Glutamatergic neuron (in vitro differentiated cells): ENCODE results near the gene GRAMD1A. TPM values are rescaled to one million over a fixed set of nuclear protein-coding genes. Genes with fewer than 3 reads are reported as not detected.
"Not testable (repeated sequence)": the region's sequence is repeated elsewhere in the genome, so short reads cannot be mapped to it uniquely, and the experiment has no call there.

Experiments
- DNase-seq: peaks from one replicate; pipeline ENCODE4 v3.0.0; 2022
- H3K27ac Mint-ChIP-seq: one replicate; pipeline ENCODE4 v1.8.0; 2020; ENCODE audit warnings: mild to moderate bottlenecking, mixed read lengths, inconsistent platforms; ENCODE audit not compliant: unreplicated experiment
- H3K27me3 Mint-ChIP-seq: one replicate; pipeline ENCODE4 v1.8.0; 2020; ENCODE audit warnings: mild to moderate bottlenecking, moderate library complexity, mixed read lengths, inconsistent platforms; ENCODE audit not compliant: unreplicated experiment
- H3K36me3 Mint-ChIP-seq: one replicate; pipeline ENCODE4 v1.8.0; 2020; ENCODE audit warnings: mild to moderate bottlenecking, mixed read lengths, inconsistent platforms; ENCODE audit not compliant: unreplicated experiment
- H3K4me1 Mint-ChIP-seq: one replicate; pipeline ENCODE4 v1.8.0; 2020; ENCODE audit warnings: mild to moderate bottlenecking, low read depth, mixed read lengths, inconsistent platforms; ENCODE audit not compliant: unreplicated experiment
- H3K4me3 Mint-ChIP-seq: one replicate; pipeline ENCODE4 v1.8.0; 2020; ENCODE audit warnings: mild to moderate bottlenecking, mixed read lengths, inconsistent platforms; ENCODE audit not compliant: unreplicated experiment
- H3K9me3 Mint-ChIP-seq: one replicate; pipeline ENCODE4 v1.8.0; 2020; ENCODE audit warnings: mild to moderate bottlenecking, moderate library complexity, mixed read lengths, inconsistent platforms; ENCODE audit not compliant: unreplicated experiment
- total RNA-seq: library from RNA; stranded (reverse); fragmentation: NEBNext Ultra II Directional; extraction: Animal tissue kit (Norgen Biotek cat#: 25700); gene quantifications from one replicate; pipeline ENCODE4 v1.2.1, GENCODE V29; 2021; ENCODE audit not compliant: unreplicated experiment
- TF ChIP-seq, protein P1 (sequence below): fragments of 200-600 bp; sonication (generic); IDR thresholded peaks from one replicate; pipeline ENCODE4 v1.5.0; 2021; ENCODE audit not compliant: partially characterized antibody, unreplicated experiment

The GRAMD1A gene
- total RNA-seq, 1 donor from 2014 or later = 220 TPM

DNA sequence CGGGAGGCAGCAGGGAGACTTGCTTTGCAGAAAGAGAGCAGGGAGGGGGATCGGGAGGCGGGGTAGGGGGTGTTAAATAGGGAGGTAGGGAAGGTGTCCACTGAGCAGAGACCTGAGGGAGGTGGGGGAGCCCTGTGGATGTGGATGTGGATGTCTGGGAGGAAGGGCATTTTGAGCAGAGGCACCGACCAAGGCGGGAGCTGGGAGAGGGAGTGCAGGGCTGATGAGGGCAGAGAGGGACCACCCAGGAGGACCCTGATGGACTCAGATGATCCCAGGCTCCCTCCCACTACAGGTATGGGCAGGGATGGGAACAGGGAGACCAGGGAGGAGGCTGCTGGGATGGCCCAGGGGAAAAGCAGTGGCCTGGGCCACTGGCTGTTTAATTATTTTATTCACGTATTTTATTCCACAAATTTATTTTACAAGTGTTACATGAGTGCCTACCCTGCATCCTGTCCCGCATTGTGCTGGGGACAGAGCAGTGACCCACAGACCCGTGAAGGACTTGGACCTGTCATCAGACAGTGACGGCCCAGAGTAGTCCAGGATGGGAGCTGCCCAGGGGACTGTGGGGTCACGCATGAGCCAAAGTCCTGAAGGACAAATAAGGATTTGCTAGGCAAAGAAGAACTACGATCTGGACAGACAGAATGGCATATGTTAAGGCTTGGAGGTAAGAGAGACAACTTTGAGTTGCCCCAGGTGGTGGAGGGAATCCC, 5.3 kb downstream of the GRAMD1A start:
- TF ChIP-seq, protein P1, sequence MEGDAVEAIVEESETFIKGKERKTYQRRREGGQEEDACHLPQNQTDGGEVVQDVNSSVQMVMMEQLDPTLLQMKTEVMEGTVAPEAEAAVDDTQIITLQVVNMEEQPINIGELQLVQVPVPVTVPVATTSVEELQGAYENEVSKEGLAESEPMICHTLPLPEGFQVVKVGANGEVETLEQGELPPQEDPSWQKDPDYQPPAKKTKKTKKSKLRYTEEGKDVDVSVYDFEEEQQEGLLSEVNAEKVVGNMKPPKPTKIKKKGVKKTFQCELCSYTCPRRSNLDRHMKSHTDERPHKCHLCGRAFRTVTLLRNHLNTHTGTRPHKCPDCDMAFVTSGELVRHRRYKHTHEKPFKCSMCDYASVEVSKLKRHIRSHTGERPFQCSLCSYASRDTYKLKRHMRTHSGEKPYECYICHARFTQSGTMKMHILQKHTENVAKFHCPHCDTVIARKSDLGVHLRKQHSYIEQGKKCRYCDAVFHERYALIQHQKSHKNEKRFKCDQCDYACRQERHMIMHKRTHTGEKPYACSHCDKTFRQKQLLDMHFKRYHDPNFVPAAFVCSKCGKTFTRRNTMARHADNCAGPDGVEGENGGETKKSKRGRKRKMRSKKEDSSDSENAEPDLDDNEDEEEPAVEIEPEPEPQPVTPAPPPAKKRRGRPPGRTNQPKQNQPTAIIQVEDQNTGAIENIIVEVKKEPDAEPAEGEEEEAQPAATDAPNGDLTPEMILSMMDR = no peak
- Mint-ChIP-seq H3K27me3 (peaks cover 16% of the 10 kb centered on the region), H3K27ac (peak overlapping the region; percentile 17), H3K4me1 (peaks cover 21% of the 10 kb centered on the region), H3K4me3 (peak overlapping the region; percentile 30), H3K36me3 (peaks cover 5% of the 10 kb centered on the region), H3K9me3 (peaks cover 18% of the 10 kb centered on the region)
- DNase-seq = no peak

DNA sequence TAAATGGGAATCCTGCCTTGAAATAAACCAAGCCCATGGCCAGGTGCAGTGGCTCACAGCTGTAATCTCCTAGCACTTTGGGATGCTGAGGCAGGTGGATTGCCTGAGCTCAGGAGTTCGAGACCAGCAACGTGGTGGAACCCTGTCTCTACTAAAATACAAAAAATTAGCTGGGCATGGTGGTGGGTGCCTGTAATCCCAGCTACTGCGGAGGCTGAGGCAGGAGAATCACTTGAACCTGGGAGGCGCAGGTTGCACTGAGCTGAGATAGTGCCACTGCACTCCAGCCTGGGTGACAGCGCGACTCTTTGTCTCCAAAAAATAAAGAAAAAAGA, 5.9 kb downstream of the GRAMD1A start:
- Mint-ChIP-seq H3K9me3 (peaks cover 16% of the 10 kb centered on the region), H3K27me3 (peaks cover 15% of the 10 kb centered on the region), H3K27ac (peak overlapping the region; percentile 17), H3K4me1 (peaks cover 20% of the 10 kb centered on the region)
- not testable (repeated sequence) for DNase-seq, H3K4me3 Mint-ChIP-seq, H3K36me3 Mint-ChIP-seq

DNA sequence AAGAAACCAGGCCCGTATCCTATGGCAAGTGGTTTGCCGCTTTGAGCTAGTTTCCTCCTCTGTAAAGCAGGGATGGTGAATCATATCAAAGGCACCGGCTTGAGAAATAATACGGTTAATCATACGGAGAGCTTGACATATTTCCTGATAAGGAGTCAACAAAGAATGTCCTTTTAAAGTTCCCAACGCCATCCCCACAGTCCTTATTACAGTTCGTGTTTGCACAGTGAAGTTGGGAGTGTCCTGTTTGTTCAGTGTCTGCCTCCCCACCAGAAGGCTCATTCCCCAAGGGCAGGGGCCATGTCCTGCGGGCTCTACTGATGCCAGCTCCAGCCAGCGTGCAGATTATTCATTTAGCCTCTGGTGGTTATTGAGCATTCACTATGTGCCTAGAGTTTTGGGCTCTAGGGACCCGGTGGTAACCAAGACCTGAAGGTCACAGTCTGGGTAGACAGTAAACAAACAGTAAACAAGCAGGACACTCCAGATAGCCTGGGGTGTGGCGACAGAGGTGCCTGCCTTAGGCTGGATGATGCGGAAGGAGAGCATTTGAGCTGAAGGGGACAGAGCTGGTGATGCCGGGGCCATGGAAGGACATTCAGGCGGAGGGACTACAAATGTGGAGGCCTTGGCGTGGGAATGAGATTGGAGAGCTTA, 6.3 kb downstream of the GRAMD1A start:
- Mint-ChIP-seq H3K36me3 (no peaks in the 10 kb centered on the region), H3K27ac (peak overlapping the region; percentile 39), H3K27me3 (peaks cover 10% of the 10 kb centered on the region), H3K4me1 (peaks cover 17% of the 10 kb centered on the region), H3K4me3 (peak overlapping the region; percentile 9), H3K9me3 (peaks cover 11% of the 10 kb centered on the region)
- no peak for DNase-seq
- TF ChIP-seq, protein P1 = no peak

DNA sequence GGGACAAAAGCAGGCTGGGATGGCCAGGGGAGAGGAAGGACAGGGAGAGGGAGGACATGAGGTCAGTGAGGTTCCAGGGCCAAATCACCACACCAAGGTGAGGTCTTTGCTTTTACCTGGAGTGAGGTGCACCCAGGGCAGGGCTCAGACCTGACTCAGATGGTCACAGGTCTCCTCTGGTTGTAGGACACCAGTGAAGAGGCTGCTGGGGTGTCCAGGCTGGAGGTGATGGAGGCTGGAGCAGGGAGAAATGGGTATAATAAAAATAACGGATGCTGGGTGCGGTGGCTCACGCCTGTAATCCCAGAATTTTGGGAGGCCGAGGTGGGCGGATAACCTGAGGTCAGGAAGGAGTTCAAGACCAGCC, 6.9 kb downstream of the GRAMD1A start:
- H3K9me3 Mint-ChIP-seq = peaks cover 7% of the 10 kb centered on the region
- no peaks in the 10 kb centered on the region for H3K36me3 Mint-ChIP-seq
- peaks cover 14% of the 10 kb centered on the region for H3K4me1 Mint-ChIP-seq
- H3K27ac Mint-ChIP-seq = peak overlapping the region; percentile 39
- peak overlapping the region; percentile 9 for H3K4me3 Mint-ChIP-seq
- DNase-seq = no peak
- peaks cover 5% of the 10 kb centered on the region for H3K27me3 Mint-ChIP-seq
- TF ChIP-seq, protein P1 = no peak

DNA sequence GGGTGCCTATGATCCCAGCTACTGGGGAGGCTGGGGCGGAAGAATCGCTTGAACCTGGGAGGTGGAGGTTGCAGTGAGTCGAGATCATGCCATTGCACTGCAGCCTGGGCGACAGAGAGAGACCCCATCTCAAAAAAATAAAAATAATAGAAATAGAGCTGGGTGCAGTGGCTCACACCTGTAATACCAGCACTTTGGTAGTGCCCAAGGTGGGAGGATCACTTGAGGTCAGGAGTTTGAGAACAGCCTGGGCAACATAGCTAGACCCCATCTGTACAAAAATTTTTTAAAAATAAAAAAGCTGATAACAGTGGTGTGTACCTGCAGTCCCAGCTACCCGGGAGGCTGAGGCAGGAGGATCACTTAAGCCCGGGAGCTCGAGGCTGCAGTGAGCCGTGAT, 7.3 kb downstream of the GRAMD1A start:
- not testable (repeated sequence) for H3K4me3 Mint-ChIP-seq, H3K27me3 Mint-ChIP-seq, H3K36me3 Mint-ChIP-seq, DNase-seq, H3K27ac Mint-ChIP-seq, H3K9me3 Mint-ChIP-seq
- H3K4me1 Mint-ChIP-seq = peaks cover 12% of the 10 kb centered on the region

DNA sequence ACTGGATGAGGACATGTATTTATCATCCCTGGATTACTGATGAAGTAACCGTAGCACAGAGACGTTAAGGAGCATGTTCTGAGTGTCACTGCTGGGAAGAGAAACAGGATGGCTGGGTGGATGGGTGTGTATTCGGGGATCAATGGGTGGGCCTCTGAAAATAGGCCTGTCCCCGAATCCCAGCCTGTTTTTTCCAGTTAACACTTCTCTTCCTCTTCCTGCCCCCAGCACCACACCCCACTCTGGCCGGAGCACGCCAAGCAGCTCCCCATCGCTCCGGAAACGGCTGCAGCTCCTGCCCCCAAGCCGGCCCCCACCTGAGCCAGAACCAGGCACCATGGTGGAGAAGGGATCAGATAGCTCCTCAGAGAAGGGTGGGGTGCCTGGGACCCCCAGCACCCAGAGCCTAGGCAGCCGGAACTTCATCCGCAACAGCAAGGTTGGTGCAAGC, 8.8 kb downstream of the GRAMD1A start:
- Mint-ChIP-seq H3K36me3 (no peaks in the 10 kb centered on the region), H3K4me1 (peaks cover 5% of the 10 kb centered on the region), H3K27me3 (peaks cover 5% of the 10 kb centered on the region), H3K4me3 (no peak overlapping the region), H3K27ac (no peak overlapping the region), H3K9me3 (peaks cover 6% of the 10 kb centered on the region)
- TF ChIP-seq, protein P1 = no peak
- DNase-seq = no peak
